Nephron progenitor cell (in vitro differentiated cells): ENCODE data around the gene FRMD4A.

Experiments used
- DNase-seq: peaks from one replicate; pipeline ENCODE4 v3.0.0; 2021
- H3K27ac Mint-ChIP-seq: 2 replicates; pipeline ENCODE4 v1.8.0; 2021; ENCODE audit warnings: mild to moderate bottlenecking, moderate library complexity, mixed read lengths
- H3K27me3 Mint-ChIP-seq: 2 replicates; pipeline ENCODE4 v1.8.0; 2021; ENCODE audit warnings: mild to moderate bottlenecking, low read depth, mixed read lengths; ENCODE audit not compliant: poor library complexity
- H3K36me3 Mint-ChIP-seq: 2 replicates; pipeline ENCODE4 v1.8.0; 2021; ENCODE audit warnings: low read depth, mixed read lengths
- H3K4me1 Mint-ChIP-seq: 2 replicates; pipeline ENCODE4 v1.8.0; 2021; ENCODE audit warnings: mixed read lengths
- H3K4me3 Mint-ChIP-seq: 2 replicates; pipeline ENCODE4 v1.8.0; 2021; ENCODE audit warnings: mild to moderate bottlenecking, moderate library complexity, mixed read lengths
- H3K9me3 Mint-ChIP-seq: 2 replicates; pipeline ENCODE4 v1.8.0; 2021; ENCODE audit warnings: mild to moderate bottlenecking, moderate library complexity, mixed read lengths
- CTCF ChIP-seq: fragments of 200-600 bp; sonication (generic); IDR thresholded peaks from 2 replicates; pipeline ENCODE4 v1.5.0; 2021; ENCODE audit warnings: antibody characterized with exemption

Gene FRMD4A

GRCh38 chr10:14362104-14362503 lies 31.4 kb upstream of the FRMD4A start:
- no peak overlapping the region for H3K4me3 Mint-ChIP-seq
- no peak for DNase-seq
- no peak for TF ChIP-seq CTCF
- H3K9me3 Mint-ChIP-seq = no peaks in the 10 kb centered on the region
- H3K27me3 Mint-ChIP-seq = peaks cover 17% of the 10 kb centered on the region
- H3K36me3 Mint-ChIP-seq = no peaks in the 10 kb centered on the region
- no peaks in the 10 kb centered on the region for H3K4me1 Mint-ChIP-seq
- no peak overlapping the region for H3K27ac Mint-ChIP-seq

GRCh38 chr10:14360961-14361360 lies 30.2 kb upstream of the FRMD4A start:
- Mint-ChIP-seq H3K4me1 (peaks cover 6% of the 10 kb centered on the region), H3K27ac (no peak overlapping the region), H3K9me3 (no peaks in the 10 kb centered on the region), H3K27me3 (peaks cover 17% of the 10 kb centered on the region), H3K36me3 (no peaks in the 10 kb centered on the region), H3K4me3 (no peak overlapping the region)
- TF ChIP-seq CTCF = no peak
- DNase-seq = no peak

- H3K36me3 Mint-ChIP-seq = no peaks in the 10 kb centered on the region
- peaks cover 6% of the 10 kb centered on the region for H3K4me1 Mint-ChIP-seq
- H3K27me3 Mint-ChIP-seq = peaks cover 17% of the 10 kb centered on the region
- no peak overlapping the region for H3K27ac Mint-ChIP-seq
- no peak for TF ChIP-seq CTCF
- H3K9me3 Mint-ChIP-seq = no peaks in the 10 kb centered on the region
- no peak for DNase-seq
- H3K4me3 Mint-ChIP-seq = no peak overlapping the region
Observed at GRCh38 chr10:14360515-14360914, 29.8 kb upstream of the FRMD4A start.

- Mint-ChIP-seq H3K9me3 (no peaks in the 10 kb centered on the region), H3K27me3 (peaks cover 17% of the 10 kb centered on the region), H3K4me3 (no peak overlapping the region), H3K36me3 (no peaks in the 10 kb centered on the region), H3K4me1 (peaks cover 6% of the 10 kb centered on the region), H3K27ac (no peak overlapping the region)
- TF ChIP-seq CTCF = no peak
- no peak for DNase-seq
Observed at GRCh38 chr10:14358886-14359573, 28.3 kb upstream of the FRMD4A start.

GRCh38 chr10:14356921-14357320 lies 26.2 kb upstream of the FRMD4A start:
- H3K4me3 Mint-ChIP-seq = no peak overlapping the region
- peaks cover 13% of the 10 kb centered on the region for H3K27me3 Mint-ChIP-seq
- no peaks in the 10 kb centered on the region for H3K9me3 Mint-ChIP-seq
- no peaks in the 10 kb centered on the region for H3K36me3 Mint-ChIP-seq
- peaks cover 6% of the 10 kb centered on the region for H3K4me1 Mint-ChIP-seq
- no peak for DNase-seq
- no peak for TF ChIP-seq CTCF
- H3K27ac Mint-ChIP-seq = no peak overlapping the region

GRCh38 chr10:14355750-14356149 lies 25.0 kb upstream of the FRMD4A start:
- DNase-seq = no peak
- Mint-ChIP-seq H3K4me1 (peaks cover 6% of the 10 kb centered on the region), H3K36me3 (no peaks in the 10 kb centered on the region), H3K9me3 (no peaks in the 10 kb centered on the region), H3K27me3 (peaks cover 8% of the 10 kb centered on the region), H3K27ac (no peak overlapping the region), H3K4me3 (no peak overlapping the region)
- no peak for TF ChIP-seq CTCF
